Adrenal gland (tissue), 12 donors: ENCODE measurements around the gene ABTB2. TPM values are rescaled to one million over a fixed set of nuclear protein-coding genes. Genes with fewer than 3 reads are reported as not detected.

Experiments used
- DNase-seq, 7 donors: peaks; one replicate each; pipeline ENCODE4 v3.0.0-alpha.2; 2019 to 2020
- H3K27ac ChIP-seq, 5 donors: fragments of 200-600 bp; sonication (generic) in 4 of 5; 1 replicate in 3 of 5; 2 replicates in 2 of 5; pipeline versions ENCODE4 v1.5.1 to v1.8.0; 2016 to 2020; ENCODE audit warnings: mild to moderate bottlenecking in 1 of 5
- H3K27me3 ChIP-seq: fragments of 200-600 bp; 2 replicates; pipeline ENCODE4 v1.8.0; 2021
- H3K36me3 ChIP-seq, 2 donors: fragments of 200-600 bp; replicated peaks in 1 of 2; 1 replicate in 1 of 2; 2 replicates in 1 of 2; pipeline versions ENCODE4 v1.5.1 to v1.8.0; 2018 to 2022
- H3K4me1 ChIP-seq, 2 donors: fragments of 200-600 bp; replicated peaks in 1 of 2; 1 replicate in 1 of 2; 2 replicates in 1 of 2; pipeline versions ENCODE4 v1.5.1 to v1.8.0; 2018 to 2021
- H3K4me3 ChIP-seq, 4 donors: fragments of 200-600 bp; sonication (generic) in 3 of 4; one replicate each; pipeline ENCODE4 v1.5.1; 2016 to 2018
- H3K9me3 ChIP-seq, 3 donors: fragments of 200-600 bp; sonication (generic) in 1 of 3; replicated peaks in 1 of 3; 1 replicate in 2 of 3; 2 replicates in 1 of 3; pipeline versions ENCODE4 v1.5.1 to v1.8.0; 2016 to 2021
- POLR2A ChIP-seq, 2 donors: fragments of 450-650 bp; IDR thresholded peaks; one replicate each; pipeline ENCODE4 v1.6.1; 2017; ENCODE audit warnings: antibody characterized with exemption in 2 of 2, mild to moderate bottlenecking in 2 of 2, moderate library complexity in 1 of 2
- WGBS, 4 donors: extraction: QIAGEN DNeasy Blood & Tissue Kit in 2 of 4; methylation state at CpG; one replicate each; pipeline versions ENCODE4 v1.1.5 to v1.1.7; 2013 to 2017; 5-methylcytosine and 5-hydroxymethylcytosine counted together
- intact Hi-C, 2 donors: fragments of 100-400 bp; cut with DNase I; formaldehyde crosslinking; loops; one replicate each; pipeline versions ENCODE4 v1.14.1 to v1.15.0; 2022 to 2023
- polyA plus RNA-seq, 3 donors: library from polyadenylated mRNA; stranded (reverse); fragments of 200-250 nt in 2 of 3; fragments of 350-450 nt in 1 of 3; fragmentation: Illumina TruSeq in 1 of 3; extraction: RNeasy Lipid Tissue Mini Kit (QIAGEN cat#74804) in 1 of 3; gene quantifications; one replicate each; pipeline ENCODE4 v1.2.3, GENCODE V29; 2013 to 2014
- total RNA-seq, 9 donors: library from RNA; depleted of rRNA in 4 of 9; stranded (reverse); fragments of >200 nt in 4 of 9; fragments of 120-200 nt in 1 of 9; fragmentation: NEBNext Ultra II Directional in 1 of 9; extraction: Animal tissue kit (Norgen Biotek cat#: 25700) in 1 of 9; gene quantifications; one replicate each; pipeline versions ENCODE4 v1.1.0 to v1.2.4, GENCODE V29; 2013 to 2023
- TF ChIP-seq, protein P1 (sequence below), 6 experiments: fragments of 450-650 bp in 4 of 6; fragments of 200-600 bp in 2 of 6; sonication (generic) in 1 of 6; IDR thresholded peaks; 1 replicate in 5 of 6; 2 replicates in 1 of 6; pipeline versions ENCODE4 v1.5.1 to v1.8.0; 2016 to 2021; ENCODE audit warnings: antibody characterized with exemption in 6 of 6, mild to moderate bottlenecking in 2 of 6, moderate library complexity in 1 of 6
- donor health status: healthy with polysubstance abuse.
- donor health status: Bipolar disorder and iron deficiency.
- donor health status: DM: yes; HTN: yes; CAD: no.
- donor health status: DM: no; HTN: no; CAD: no.
- donor health status: DM: no; HTN: no; CAD: no.
- donor health status: DM: yes; HTN: yes; CAD: no.

ABTB2 gene
- total and polyA plus RNA-seq, 12 donors, result 1.9 to 32.3 (median 6.1) TPM

DNA sequence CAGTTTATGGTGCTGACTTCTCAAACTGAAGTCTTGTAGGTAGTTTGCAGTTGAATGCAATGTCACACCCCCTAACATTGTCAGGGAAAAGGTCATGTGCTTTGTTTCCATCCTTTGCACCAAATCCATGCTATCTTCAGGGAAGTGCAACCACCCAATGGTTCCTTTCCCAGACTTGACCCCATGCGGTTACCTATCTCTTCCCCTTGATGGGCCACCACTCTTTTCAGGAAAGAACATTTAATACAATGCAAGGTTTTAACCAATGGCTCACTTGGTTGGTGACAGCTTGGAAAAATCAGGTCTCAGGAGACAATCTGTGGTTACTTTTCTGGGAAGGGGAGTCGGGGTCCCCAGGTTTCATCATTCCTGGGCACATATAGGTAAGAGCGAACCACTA is 2.1 kb downstream of the ABTB2 start:
- Histone ChIP-seq H3K36me3 (no peaks in the 10 kb centered on the region), H3K27ac (no peak overlapping the region), H3K4me1 (peaks cover 10 to 39% of the 10 kb centered on the region in 2 donors), H3K27me3 (no peaks in the 10 kb centered on the region), H3K9me3 (no peaks in the 10 kb centered on the region), H3K4me3 (peak overlapping the region in 1 of 4 donors; percentile 57)
- WGBS, 4 donors, result 80 to 100% (median 90%) methylated on average over 2 to 3 of the region's 3 CpGs
- intact Hi-C loops, result loop anchor here in 1 of 2 donors (10.0 kb wide), 1 partner anchor 111 kb away; no protein-coding TSS in a partner anchor
- TF ChIP-seq, protein P1, sequence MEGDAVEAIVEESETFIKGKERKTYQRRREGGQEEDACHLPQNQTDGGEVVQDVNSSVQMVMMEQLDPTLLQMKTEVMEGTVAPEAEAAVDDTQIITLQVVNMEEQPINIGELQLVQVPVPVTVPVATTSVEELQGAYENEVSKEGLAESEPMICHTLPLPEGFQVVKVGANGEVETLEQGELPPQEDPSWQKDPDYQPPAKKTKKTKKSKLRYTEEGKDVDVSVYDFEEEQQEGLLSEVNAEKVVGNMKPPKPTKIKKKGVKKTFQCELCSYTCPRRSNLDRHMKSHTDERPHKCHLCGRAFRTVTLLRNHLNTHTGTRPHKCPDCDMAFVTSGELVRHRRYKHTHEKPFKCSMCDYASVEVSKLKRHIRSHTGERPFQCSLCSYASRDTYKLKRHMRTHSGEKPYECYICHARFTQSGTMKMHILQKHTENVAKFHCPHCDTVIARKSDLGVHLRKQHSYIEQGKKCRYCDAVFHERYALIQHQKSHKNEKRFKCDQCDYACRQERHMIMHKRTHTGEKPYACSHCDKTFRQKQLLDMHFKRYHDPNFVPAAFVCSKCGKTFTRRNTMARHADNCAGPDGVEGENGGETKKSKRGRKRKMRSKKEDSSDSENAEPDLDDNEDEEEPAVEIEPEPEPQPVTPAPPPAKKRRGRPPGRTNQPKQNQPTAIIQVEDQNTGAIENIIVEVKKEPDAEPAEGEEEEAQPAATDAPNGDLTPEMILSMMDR (IDR thresholded peaks at IDR 0.05), result no peak
- no peak for TF ChIP-seq POLR2A (IDR thresholded peaks at IDR 0.05)
- no peak for DNase-seq

DNA sequence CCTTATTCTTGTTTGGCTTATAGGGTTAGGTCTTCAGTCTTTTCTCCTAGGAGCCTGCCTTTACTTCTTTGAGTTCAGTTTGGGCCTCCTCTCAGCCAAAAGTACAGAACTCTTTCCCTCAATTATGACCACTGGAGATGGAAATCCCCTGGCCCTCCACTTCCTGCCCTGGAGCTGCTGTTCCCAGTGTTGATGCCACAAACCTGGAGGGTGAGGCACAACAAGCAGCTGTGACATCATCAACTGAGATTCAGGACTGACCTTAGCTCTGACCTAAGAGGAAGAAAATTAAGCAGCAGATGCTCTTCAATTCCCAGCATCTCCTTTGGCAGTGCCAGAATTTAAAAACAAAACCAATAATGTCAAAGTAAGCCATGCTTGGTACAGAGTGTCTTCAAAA is 3.0 kb downstream of the ABTB2 start:
- peaks cover 10 to 39% of the 10 kb centered on the region in 2 donors for H3K4me1 ChIP-seq
- TF ChIP-seq, protein P1 (IDR thresholded peaks at IDR 0.05), result no peak
- TF ChIP-seq POLR2A (IDR thresholded peaks at IDR 0.05), result no peak
- intact Hi-C loops, result loop anchor here in 1 of 2 donors (10.0 kb wide), 1 partner anchor 110 kb away; no protein-coding TSS in a partner anchor
- DNase-seq, result no peak
- H3K9me3 ChIP-seq, result no peaks in the 10 kb centered on the region
- H3K4me3 ChIP-seq, result no peak overlapping the region
- no peaks in the 10 kb centered on the region for H3K36me3 ChIP-seq
- no peak overlapping the region for H3K27ac ChIP-seq
- H3K27me3 ChIP-seq, result no peaks in the 10 kb centered on the region

DNA sequence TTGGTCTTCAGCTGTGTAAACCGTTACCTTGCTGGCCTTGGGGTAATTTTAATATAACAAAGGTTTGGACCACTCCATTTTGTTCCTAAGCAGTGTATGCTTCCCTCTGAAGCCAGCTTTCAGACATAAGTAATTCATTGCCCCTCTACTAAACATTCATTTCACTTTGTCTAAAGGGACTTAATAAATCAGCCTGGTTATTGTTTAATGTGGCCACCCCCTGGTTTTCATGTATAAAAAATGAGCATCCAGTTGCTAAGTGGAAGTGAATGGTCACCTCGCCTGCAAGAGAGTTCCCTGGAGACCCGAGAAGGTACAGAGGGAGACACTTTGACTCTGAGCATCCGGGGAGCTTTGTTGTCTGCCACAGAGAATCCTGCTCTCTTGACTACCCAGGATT is 3.9 kb downstream of the ABTB2 start:
- no peak for DNase-seq
- TF ChIP-seq POLR2A (IDR thresholded peaks at IDR 0.05), result no peak
- TF ChIP-seq, protein P1 (IDR thresholded peaks at IDR 0.05), result no peak
- H3K4me3 ChIP-seq, result no peak overlapping the region
- H3K4me1 ChIP-seq, result peaks cover 10 to 38% of the 10 kb centered on the region in 2 donors
- WGBS, 4 donors, result 78 to 94% (median 86%) methylated on average over 4 of the region's 4 CpGs
- H3K36me3 ChIP-seq, result no peaks in the 10 kb centered on the region
- H3K9me3 ChIP-seq, result no peaks in the 10 kb centered on the region
- H3K27ac ChIP-seq, result no peak overlapping the region
- intact Hi-C loops, result loop anchor here in 1 of 2 donors (10.0 kb wide), 1 partner anchor 109 kb away; no protein-coding TSS in a partner anchor
- H3K27me3 ChIP-seq, result no peaks in the 10 kb centered on the region

DNA sequence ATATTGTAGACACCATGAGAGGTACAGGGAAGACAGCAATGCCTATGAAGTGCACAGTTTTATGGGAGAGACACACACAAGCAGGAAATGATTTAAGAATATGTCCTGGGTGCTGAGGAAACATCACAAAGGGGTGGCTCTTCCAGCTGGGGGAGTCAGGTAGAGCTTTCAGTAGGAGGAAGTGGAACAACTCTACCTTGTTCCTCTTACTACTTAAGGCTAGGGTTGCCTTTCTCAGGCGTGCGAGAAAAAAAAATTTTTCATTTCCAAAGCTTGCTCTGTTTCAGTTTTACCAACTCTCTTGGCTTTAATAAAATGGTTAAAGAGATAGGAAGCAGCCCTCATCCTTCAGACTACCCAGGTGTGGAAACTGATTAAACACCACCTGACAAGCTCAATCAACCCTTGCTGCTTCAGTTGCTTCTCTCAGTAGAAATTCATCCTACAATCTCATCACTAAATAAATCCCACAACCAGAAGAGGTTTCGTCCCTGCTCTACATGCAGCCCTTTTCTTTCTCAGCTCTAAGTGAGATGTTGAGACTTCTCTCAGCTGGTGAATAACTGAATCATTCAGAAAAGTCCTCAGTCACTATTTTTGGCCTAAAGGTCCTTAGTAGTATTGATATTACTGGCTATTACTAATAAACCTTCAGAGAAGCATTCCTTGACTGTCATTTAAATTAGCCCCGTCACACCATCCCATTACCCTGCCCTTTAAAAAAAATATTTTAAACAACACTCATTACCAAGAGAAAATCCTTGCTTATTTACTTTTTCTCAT is 5.9 kb downstream of the ABTB2 start:
- Histone ChIP-seq H3K4me1 (peaks cover 7 to 36% of the 10 kb centered on the region in 2 donors), H3K27ac (no peak overlapping the region), H3K9me3 (no peaks in the 10 kb centered on the region), H3K4me3 (no peak overlapping the region), H3K27me3 (no peaks in the 10 kb centered on the region), H3K36me3 (no peaks in the 10 kb centered on the region)
- intact Hi-C loops, result loop anchor here in 1 of 2 donors (10.0 kb wide), 1 partner anchor 107 kb away; no protein-coding TSS in a partner anchor
- WGBS, 4 donors, result 85 to 93% (median 93%) methylated on average over 4 of the region's 4 CpGs
- no peak for DNase-seq
- TF ChIP-seq, protein P1 (IDR thresholded peaks at IDR 0.05), result no peak
- TF ChIP-seq POLR2A (IDR thresholded peaks at IDR 0.05), result no peak
